Spleen (tissue), 7 donors: ENCODE data around the gene TRMT61B.

Source experiments
- POLR2A ChIP-seq, 3 donors: fragments of 450-650 bp; IDR thresholded peaks; one replicate each; pipeline ENCODE4 v1.5.1; 2017; ENCODE audit warnings: antibody characterized with exemption in 3 of 3, mild to moderate bottlenecking in 1 of 3
- POLR2AphosphoS5 ChIP-seq, 3 donors: sonication (generic); formaldehyde crosslinking; IDR thresholded peaks; one replicate each; pipeline ENCODE4 v1.5.1; 2017; ENCODE audit warnings: antibody characterized with exemption in 3 of 3
- TF ChIP-seq, protein P1 (sequence below), 11 experiments: fragments of 200-600 bp in 7 of 11; fragments of 450-650 bp in 4 of 11; sonication (generic) in 4 of 11; IDR thresholded peaks in 8 of 11; conservative IDR thresholded peaks in 3 of 11; 1 replicate in 7 of 11; 2 replicates in 4 of 11; pipeline versions ENCODE4 v1.4.0 to v1.8.0; 2016 to 2021; ENCODE audit warnings: antibody characterized with exemption in 11 of 11, inconsistent platforms in 4 of 11, mild to moderate bottlenecking in 1 of 11
- donor health status: DM: no; HTN: no; CAD: no; lungs with moderate emphysema.
- donor health status: DM: no; HTN: no; CAD: no.
- donor health status: DM: no; HTN: no; CAD: no.

DNA sequence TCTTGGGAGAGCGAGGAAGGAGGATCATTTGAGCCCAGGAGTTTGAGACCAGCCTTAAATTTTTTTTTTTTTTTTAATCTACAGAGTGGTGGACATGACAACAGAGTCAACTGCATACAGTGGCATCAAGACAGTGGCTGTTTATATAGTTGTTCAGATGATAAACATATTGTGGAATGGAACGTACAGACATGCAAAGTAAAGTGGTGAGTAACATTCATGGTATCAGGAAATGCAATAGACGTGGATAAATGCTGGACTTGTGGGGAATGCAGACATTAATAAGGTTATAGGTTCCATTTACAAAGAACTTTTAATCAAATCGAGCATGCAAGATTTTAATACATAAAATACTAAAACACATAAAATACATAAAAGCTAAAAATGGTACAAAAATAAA lies 36.3 kb upstream of the TRMT61B start:
- TF ChIP-seq, protein P1, sequence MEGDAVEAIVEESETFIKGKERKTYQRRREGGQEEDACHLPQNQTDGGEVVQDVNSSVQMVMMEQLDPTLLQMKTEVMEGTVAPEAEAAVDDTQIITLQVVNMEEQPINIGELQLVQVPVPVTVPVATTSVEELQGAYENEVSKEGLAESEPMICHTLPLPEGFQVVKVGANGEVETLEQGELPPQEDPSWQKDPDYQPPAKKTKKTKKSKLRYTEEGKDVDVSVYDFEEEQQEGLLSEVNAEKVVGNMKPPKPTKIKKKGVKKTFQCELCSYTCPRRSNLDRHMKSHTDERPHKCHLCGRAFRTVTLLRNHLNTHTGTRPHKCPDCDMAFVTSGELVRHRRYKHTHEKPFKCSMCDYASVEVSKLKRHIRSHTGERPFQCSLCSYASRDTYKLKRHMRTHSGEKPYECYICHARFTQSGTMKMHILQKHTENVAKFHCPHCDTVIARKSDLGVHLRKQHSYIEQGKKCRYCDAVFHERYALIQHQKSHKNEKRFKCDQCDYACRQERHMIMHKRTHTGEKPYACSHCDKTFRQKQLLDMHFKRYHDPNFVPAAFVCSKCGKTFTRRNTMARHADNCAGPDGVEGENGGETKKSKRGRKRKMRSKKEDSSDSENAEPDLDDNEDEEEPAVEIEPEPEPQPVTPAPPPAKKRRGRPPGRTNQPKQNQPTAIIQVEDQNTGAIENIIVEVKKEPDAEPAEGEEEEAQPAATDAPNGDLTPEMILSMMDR (IDR thresholded peaks at IDR 0.05 in 8 of 11, conservative IDR thresholded peaks at IDR 0.05 in 3 of 11) = no peak
- TF ChIP-seq POLR2A (IDR thresholded peaks at IDR 0.05) (no peak), POLR2AphosphoS5 (IDR thresholded peaks at IDR 0.05) (no peak)
